NB4 (cell line): ENCODE measurements around the gene ANGPTL3.

ENCODE experiments used
- POLR2A ChIP-seq: IDR thresholded peaks from 2 replicates; pipeline ENCODE4 v1.6.1; 2011; ENCODE audit warnings: mild to moderate bottlenecking; ENCODE audit not compliant: insufficient read length; ENCODE audit errors: extremely low read depth
- TF ChIP-seq, protein P1 (sequence below): IDR thresholded peaks from one replicate; pipeline ENCODE4 v1.5.1; 2012; ENCODE audit warnings: low read depth, low read length

DNA sequence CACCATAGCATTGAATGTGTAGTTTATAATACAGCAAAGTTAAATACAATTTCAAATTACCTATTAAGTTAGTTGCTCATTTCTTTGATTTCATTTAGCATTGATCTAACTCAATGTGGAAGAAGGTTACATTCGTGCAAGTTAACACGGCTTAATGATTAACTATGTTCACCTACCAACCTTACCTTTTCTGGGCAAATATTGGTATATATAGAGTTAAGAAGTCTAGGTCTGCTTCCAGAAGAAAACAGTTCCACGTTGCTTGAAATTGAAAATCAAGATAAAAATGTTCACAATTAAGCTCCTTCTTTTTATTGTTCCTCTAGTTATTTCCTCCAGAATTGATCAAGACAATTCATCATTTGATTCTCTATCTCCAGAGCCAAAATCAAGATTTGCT, at the start of gene ANGPTL3:
- TF ChIP-seq, protein P1, sequence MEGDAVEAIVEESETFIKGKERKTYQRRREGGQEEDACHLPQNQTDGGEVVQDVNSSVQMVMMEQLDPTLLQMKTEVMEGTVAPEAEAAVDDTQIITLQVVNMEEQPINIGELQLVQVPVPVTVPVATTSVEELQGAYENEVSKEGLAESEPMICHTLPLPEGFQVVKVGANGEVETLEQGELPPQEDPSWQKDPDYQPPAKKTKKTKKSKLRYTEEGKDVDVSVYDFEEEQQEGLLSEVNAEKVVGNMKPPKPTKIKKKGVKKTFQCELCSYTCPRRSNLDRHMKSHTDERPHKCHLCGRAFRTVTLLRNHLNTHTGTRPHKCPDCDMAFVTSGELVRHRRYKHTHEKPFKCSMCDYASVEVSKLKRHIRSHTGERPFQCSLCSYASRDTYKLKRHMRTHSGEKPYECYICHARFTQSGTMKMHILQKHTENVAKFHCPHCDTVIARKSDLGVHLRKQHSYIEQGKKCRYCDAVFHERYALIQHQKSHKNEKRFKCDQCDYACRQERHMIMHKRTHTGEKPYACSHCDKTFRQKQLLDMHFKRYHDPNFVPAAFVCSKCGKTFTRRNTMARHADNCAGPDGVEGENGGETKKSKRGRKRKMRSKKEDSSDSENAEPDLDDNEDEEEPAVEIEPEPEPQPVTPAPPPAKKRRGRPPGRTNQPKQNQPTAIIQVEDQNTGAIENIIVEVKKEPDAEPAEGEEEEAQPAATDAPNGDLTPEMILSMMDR = no peak
- no peak for TF ChIP-seq POLR2A
